HCT116 (cell line): ENCODE results near the gene SNCA. TPM values are rescaled to one million over a fixed set of nuclear protein-coding genes. Genes with fewer than 3 reads are reported as not detected.

Experiments
- ATAC-seq: fragments of 200-7000 bp; cut with Tn5 transposase; 2 replicates; pipeline ENCODE4 v1.9.1; 2020; ENCODE audit warnings: mild to moderate bottlenecking, moderate library complexity
- BruUV-seq: library from RNA; stranded (reverse); fragments of 400-500 nt; replicated peaks from 2 replicates; lab custom pipeline; 2021; lab: Mats Ljungman, UMichigan
- CTCF ChIA-PET: fragments of 300-600 bp; sonication (Branson Sonifier 250); formaldehyde crosslinking; loops from one replicate; lab custom pipeline; 2021; ENCODE audit warnings: antibody characterized with exemption; lab: Charles Lee
- POLR2A ChIA-PET: fragments of 300-600, 350-600 bp; sonication (Branson Sonifier 250); formaldehyde crosslinking; loops from one replicate; lab custom pipeline; 2021; ENCODE audit warnings: antibody characterized with exemption; lab: Charles Lee
- RAD21 ChIA-PET, 2 experiments: fragments of 300-600 bp; sonication (Branson Sonifier 250); formaldehyde crosslinking; loops; one replicate each; lab custom pipeline; 2023; ENCODE audit warnings: low total read pairs in 2 of 2; ENCODE audit not compliant: uncharacterized antibody in 2 of 2, unreplicated experiment in 2 of 2, low non-redundant PET in 1 of 2; lab: Charles Lee
- DNase-seq: peaks from one replicate; pipeline ENCODE4 v3.0.0-alpha.2; 2010; ENCODE audit warnings: low read depth, low spot score
- H2AFZ ChIP-seq: fragments of 200-600 bp; shearing (Covaris generic), sonication (generic); 2 replicates; pipeline ENCODE4 v1.6.1; 2017; ENCODE audit warnings: low read depth, mixed run types, mixed read lengths, antibody characterized with exemption, low read length; ENCODE audit not compliant: poor library complexity, severe bottlenecking
- H3K27ac ChIP-seq: 2 replicates; pipeline ENCODE4 v1.5.1; 2012; ENCODE audit warnings: low read depth, low read length
- H3K27me3 ChIP-seq: fragments of 200-600 bp; sonication (generic); 2 replicates; pipeline ENCODE4 v1.6.1; 2016; ENCODE audit warnings: mixed run types, low read length, mixed read lengths; ENCODE audit not compliant: insufficient read depth
- H3K36me3 ChIP-seq, 2 experiments: fragments of 200-500 bp in 1 of 2; fragments of 200-600 bp in 1 of 2; sonication (Bioruptor generic) in 1 of 2; sonication (generic) in 1 of 2; 2 replicates each; pipeline versions ENCODE4 v1.5.1 to v1.6.1; 2014 to 2016; ENCODE audit warnings: low read length in 2 of 2, inconsistent platforms in 1 of 2, mixed read lengths in 1 of 2, mixed run types in 1 of 2; ENCODE audit not compliant: insufficient read depth in 2 of 2, control insufficient read depth in 1 of 2
- H3K4me1 ChIP-seq, 2 experiments: fragments of 200-600 bp in 1 of 2; sonication (generic) in 1 of 2; 2 replicates each; pipeline versions ENCODE4 v1.5.1 to v1.6.1; 2012 to 2017; ENCODE audit warnings: low read length in 2 of 2, inconsistent platforms in 1 of 2, mild to moderate bottlenecking in 1 of 2, mixed read lengths in 1 of 2, mixed run types in 1 of 2, moderate library complexity in 1 of 2; ENCODE audit not compliant: insufficient read depth in 2 of 2, control insufficient read depth in 1 of 2
- H3K4me2 ChIP-seq: fragments of 200-600 bp; sonication (generic); 2 replicates; pipeline ENCODE4 v1.6.1; 2017; ENCODE audit warnings: mixed run types, low read length, mixed read lengths
- H3K4me3 ChIP-seq, 2 experiments: fragments of 200-600 bp in 1 of 2; sonication (generic) in 1 of 2; replicated peaks in 1 of 2; 2 replicates each; pipeline ENCODE4 v1.5.1; 2011 to 2016; ENCODE audit warnings: low read length in 2 of 2, control low read depth in 1 of 2, low read depth in 1 of 2, mild to moderate bottlenecking in 1 of 2, mixed read lengths in 1 of 2, mixed run types in 1 of 2
- H3K79me2 ChIP-seq: fragments of 200-600 bp; sonication (generic); 2 replicates; pipeline ENCODE4 v1.6.1; 2017; ENCODE audit warnings: mild to moderate bottlenecking, mixed run types, low read length, moderate library complexity, mixed read lengths; ENCODE audit not compliant: insufficient read depth
- H3K9ac ChIP-seq: fragments of 200-600 bp; sonication (generic); 2 replicates; pipeline ENCODE4 v1.6.1; 2016; ENCODE audit warnings: low read length, mixed read lengths
- H3K9me2 ChIP-seq: fragments of 200-600 bp; sonication (generic), shearing (Covaris generic); 2 replicates; pipeline ENCODE4 v1.6.1; 2017; ENCODE audit warnings: mixed run types, mild to moderate bottlenecking, moderate library complexity; ENCODE audit not compliant: insufficient read depth
- H3K9me3 ChIP-seq, 2 experiments: fragments of 200-500 bp in 1 of 2; fragments of 200-600 bp in 1 of 2; sonication (Bioruptor generic) in 1 of 2; sonication (generic) in 1 of 2; 2 replicates each; pipeline ENCODE4 v1.6.1; 2014 to 2017; ENCODE audit warnings: low read length in 2 of 2, mixed read lengths in 2 of 2, inconsistent platforms in 1 of 2, low read depth in 1 of 2, mild to moderate bottlenecking in 1 of 2, mixed run types in 1 of 2, moderate library complexity in 1 of 2; ENCODE audit not compliant: control insufficient read depth in 1 of 2, insufficient read depth in 1 of 2
- H4K20me1 ChIP-seq: fragments of 200-600 bp; sonication (generic), shearing (Covaris generic); 2 replicates; pipeline ENCODE4 v1.6.1; 2017; ENCODE audit warnings: mixed run types, mild to moderate bottlenecking, moderate library complexity; ENCODE audit not compliant: insufficient read depth
- CEBPB ChIP-seq: IDR thresholded peaks from 2 replicates; pipeline ENCODE4 v1.6.1; 2012; ENCODE audit warnings: low read depth
- EZH2phosphoT487 ChIP-seq: fragments of 200-600 bp; IDR thresholded peaks from 2 replicates; pipeline ENCODE4 v1.6.1; 2018; ENCODE audit warnings: antibody characterized with exemption, borderline replicate concordance
- POLR2AphosphoS5 ChIP-seq: IDR thresholded peaks from 2 replicates; pipeline ENCODE4 v1.6.1; 2011; ENCODE audit warnings: mild to moderate bottlenecking, low read depth, low read length, moderate library complexity
- RAD21 ChIP-seq: IDR thresholded peaks from 2 replicates; pipeline ENCODE4 v1.6.1; 2012; ENCODE audit warnings: low read depth, mild to moderate bottlenecking
- intact Hi-C: fragments of 100-400 bp; cut with micrococcal nuclease; formaldehyde crosslinking; loops from 2 replicates; pipeline ENCODE4 v1.10.0; 2022
- total RNA-seq: library from RNA; stranded (reverse); gene quantifications from one replicate; pipeline ENCODE4 v1.2.1, GENCODE V29; 2021; ENCODE audit not compliant: unreplicated experiment
- TF ChIP-seq, protein P1 (sequence below): IDR thresholded peaks from 2 replicates; pipeline ENCODE4 v1.6.1; 2012; ENCODE audit warnings: low read depth
- TF ChIP-seq, protein P2 (sequence below): IDR thresholded peaks from 2 replicates; pipeline ENCODE4 v1.6.1; 2011; ENCODE audit warnings: mild to moderate bottlenecking, low read length, moderate library complexity; ENCODE audit not compliant: insufficient replicate concordance; ENCODE audit errors: extremely low read depth
- TF ChIP-seq, protein P3 (sequence below): IDR thresholded peaks from 2 replicates; pipeline ENCODE4 v1.6.1; 2012

SNCA gene
- total RNA-seq, 1 experiment from 2014 or later = 1.0 TPM

DNA sequence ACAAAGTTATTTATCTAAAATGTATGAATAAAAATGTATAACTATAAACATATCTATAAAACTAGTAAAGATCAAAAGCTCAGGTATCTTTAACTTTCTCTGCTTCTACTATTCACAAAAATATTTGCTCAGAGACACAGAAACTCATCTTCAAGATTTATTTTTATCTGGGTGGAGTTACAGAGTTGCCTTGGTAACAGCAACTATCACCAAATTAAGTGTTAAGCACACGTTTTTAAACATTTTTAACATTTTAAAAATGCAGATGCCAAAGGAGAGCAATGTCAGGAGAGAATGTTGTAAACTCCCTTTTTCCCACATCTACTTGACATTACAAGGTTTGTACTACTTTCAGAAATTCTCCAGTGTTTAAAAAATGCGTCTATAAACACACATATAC, 71.4 kb downstream of the SNCA start (continued):
- TF ChIP-seq, protein P1, sequence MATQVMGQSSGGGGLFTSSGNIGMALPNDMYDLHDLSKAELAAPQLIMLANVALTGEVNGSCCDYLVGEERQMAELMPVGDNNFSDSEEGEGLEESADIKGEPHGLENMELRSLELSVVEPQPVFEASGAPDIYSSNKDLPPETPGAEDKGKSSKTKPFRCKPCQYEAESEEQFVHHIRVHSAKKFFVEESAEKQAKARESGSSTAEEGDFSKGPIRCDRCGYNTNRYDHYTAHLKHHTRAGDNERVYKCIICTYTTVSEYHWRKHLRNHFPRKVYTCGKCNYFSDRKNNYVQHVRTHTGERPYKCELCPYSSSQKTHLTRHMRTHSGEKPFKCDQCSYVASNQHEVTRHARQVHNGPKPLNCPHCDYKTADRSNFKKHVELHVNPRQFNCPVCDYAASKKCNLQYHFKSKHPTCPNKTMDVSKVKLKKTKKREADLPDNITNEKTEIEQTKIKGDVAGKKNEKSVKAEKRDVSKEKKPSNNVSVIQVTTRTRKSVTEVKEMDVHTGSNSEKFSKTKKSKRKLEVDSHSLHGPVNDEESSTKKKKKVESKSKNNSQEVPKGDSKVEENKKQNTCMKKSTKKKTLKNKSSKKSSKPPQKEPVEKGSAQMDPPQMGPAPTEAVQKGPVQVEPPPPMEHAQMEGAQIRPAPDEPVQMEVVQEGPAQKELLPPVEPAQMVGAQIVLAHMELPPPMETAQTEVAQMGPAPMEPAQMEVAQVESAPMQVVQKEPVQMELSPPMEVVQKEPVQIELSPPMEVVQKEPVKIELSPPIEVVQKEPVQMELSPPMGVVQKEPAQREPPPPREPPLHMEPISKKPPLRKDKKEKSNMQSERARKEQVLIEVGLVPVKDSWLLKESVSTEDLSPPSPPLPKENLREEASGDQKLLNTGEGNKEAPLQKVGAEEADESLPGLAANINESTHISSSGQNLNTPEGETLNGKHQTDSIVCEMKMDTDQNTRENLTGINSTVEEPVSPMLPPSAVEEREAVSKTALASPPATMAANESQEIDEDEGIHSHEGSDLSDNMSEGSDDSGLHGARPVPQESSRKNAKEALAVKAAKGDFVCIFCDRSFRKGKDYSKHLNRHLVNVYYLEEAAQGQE = no peak
- TF ChIP-seq, protein P2, sequence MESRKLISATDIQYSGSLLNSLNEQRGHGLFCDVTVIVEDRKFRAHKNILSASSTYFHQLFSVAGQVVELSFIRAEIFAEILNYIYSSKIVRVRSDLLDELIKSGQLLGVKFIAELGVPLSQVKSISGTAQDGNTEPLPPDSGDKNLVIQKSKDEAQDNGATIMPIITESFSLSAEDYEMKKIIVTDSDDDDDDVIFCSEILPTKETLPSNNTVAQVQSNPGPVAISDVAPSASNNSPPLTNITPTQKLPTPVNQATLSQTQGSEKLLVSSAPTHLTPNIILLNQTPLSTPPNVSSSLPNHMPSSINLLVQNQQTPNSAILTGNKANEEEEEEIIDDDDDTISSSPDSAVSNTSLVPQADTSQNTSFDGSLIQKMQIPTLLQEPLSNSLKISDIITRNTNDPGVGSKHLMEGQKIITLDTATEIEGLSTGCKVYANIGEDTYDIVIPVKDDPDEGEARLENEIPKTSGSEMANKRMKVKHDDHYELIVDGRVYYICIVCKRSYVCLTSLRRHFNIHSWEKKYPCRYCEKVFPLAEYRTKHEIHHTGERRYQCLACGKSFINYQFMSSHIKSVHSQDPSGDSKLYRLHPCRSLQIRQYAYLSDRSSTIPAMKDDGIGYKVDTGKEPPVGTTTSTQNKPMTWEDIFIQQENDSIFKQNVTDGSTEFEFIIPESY = no peak
- TF ChIP-seq, protein P3, sequence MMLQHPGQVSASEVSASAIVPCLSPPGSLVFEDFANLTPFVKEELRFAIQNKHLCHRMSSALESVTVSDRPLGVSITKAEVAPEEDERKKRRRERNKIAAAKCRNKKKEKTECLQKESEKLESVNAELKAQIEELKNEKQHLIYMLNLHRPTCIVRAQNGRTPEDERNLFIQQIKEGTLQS = no peak

DNA sequence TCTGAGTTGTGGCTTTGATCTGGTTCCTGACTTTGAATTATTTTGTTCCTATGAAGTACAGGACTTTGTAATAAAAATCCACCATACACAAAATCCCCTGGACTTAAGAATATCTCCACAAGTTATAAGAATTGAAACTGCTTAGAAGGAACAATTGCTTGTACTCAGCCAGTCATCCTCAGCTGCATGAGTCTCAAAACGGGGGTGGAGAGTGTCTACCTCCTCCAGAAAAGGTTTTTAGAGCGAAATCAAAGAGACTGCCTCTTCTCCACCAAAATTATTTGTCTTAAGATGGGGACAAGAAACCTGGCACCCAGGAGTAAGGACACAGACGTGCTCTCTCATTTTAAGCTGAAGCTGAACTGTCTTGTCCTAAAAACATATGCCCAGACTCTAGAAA, 74.7 kb downstream of the SNCA start:
- no peaks in the 10 kb centered on the region for H3K9me3 ChIP-seq
- no peak for DNase-seq
- POLR2A ChIA-PET = no interaction called here

More for the DNA sequence above, 74.7 kb downstream of the SNCA start:
- H3K9me2 ChIP-seq = no peaks in the 10 kb centered on the region
- no peak overlapping the region for H3K4me2 ChIP-seq
- H3K36me3 ChIP-seq = no peaks in the 10 kb centered on the region
- H2AFZ ChIP-seq = no peak overlapping the region
- TF ChIP-seq RAD21 (no peak), EZH2phosphoT487 (no peak), CEBPB (no peak), POLR2AphosphoS5 (no peak)
- TF ChIP-seq, protein P3 = no peak
- H3K27ac ChIP-seq = no peak overlapping the region
- RAD21 ChIA-PET = no interaction called here
- H4K20me1 ChIP-seq = no peaks in the 10 kb centered on the region
- no TSS peak for BruUV-seq
- no peak for ATAC-seq
- intact Hi-C loops = no loop called here
- no peak overlapping the region for H3K9ac ChIP-seq
- H3K27me3 ChIP-seq = no peaks in the 10 kb centered on the region
- no peak overlapping the region for H3K4me3 ChIP-seq
- CTCF ChIA-PET = no interaction called here
- H3K79me2 ChIP-seq = no peaks in the 10 kb centered on the region
- no peaks in the 10 kb centered on the region for H3K4me1 ChIP-seq
